HG03135 (cell line): ENCODE measurements around the gene LMX1B.

ENCODE experiments used
- ATAC-seq: cut with Tn5 transposase; IDR thresholded peaks from one replicate; pipeline ENCODE4 v1.9.1; 2021; ENCODE audit warnings: mild to moderate bottlenecking, moderate library complexity; ENCODE audit not compliant: unreplicated experiment

Gene LMX1B

DNA sequence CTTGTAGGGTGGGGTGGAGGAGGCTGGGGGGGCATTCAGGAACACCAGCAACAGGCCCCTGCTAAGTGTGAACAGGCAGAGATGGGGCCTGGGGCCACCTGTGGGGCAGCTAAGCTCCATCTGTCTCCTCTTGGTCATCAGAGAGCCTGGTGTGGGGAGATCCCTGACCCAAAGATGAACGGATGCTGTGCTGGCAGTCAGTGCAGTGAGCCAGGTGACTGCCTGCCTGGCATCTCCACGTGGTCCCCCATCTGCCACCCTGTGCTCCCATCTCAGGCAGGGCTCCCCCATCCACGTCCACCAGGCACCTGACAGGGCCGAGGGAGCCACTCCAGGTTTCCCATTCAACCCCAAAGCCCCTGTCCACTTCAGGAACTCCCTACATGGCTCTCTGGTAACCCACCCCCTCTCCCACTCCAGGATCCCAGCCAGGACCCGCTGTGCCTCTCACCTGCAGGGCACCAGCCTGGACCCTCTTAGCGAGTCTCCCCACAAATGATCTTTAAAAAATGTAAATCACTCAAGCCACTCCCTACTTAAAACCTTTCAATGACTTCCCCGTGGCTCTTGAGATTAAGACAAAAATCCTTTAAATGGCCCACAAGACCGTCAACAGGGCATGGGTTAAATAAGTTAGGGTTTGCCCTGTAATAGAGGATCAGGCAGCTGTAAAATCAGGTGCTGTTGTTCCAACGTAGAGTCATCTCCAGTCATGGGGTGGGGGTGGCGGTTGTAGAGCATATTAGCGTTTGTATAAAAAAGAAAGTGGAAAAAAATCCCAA lies 60.8 kb downstream of the LMX1B start:
- ATAC-seq, result no peak

DNA sequence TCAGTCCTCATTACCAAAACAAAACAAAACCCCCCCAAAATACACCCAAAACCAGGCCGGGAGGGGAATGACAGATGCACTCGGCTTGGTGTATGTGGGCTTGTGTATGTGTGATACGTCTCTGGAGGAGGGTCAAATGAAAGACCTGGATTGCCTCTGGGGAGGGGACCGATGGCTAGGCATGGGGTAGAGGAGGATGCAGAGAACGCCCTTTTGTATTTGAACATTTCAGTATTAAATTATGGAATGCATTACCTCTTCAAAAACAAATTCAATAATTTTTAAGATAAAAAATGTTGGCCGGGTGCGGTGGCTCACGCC lies 61.4 kb downstream of the LMX1B start:
- ATAC-seq, result no peak

DNA sequence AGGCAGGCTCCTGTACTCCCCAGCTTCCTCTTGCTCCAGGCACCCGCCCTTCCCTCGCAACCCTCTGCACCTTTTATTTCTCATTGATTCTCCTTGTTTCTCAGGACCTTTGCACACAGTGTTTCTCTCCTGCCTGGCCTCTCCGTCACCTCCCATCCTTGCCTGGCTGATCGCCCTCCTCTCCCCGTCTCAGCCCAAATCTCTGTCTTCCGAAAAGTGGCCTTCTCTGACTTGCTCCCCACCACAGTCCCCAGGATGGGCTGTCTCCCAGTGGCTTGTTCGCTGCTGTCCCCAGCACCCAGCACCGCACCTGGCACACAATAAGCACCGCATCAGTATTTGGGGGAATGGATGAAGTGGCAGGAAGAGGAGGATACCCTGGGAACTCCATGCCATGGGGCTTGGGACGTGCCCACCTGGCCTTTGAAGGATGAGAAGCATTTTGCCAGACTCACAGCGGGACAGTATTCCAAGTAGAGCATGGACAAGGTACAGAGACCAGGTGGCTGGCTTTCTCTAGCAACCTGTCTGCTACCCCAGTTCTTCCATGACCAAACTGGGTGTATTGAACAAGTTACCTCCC lies 62.5 kb downstream of the LMX1B start:
- ATAC-seq, result no peak

DNA sequence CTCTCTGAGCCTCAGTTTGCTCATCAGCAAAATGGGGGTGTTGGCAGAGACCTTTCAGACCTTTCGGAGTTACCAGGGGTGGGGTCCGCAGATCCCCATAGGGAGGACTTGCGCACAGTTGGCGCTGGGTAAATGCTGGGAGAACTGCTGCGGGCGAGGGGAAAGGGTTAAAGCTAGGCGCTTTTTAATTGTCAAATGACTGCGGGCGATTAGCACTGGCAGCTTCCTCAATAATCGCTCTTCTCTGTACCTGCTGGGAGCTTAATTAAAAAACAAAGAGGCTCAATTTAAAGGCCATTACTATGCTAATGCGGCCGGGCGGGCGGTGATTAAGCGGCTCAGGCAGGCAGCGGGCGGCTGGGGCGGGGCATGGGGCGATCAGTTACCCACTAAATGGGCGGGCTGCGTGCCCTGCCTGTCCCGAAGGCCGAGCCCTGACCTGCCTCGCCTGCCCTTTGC lies 63.0 kb downstream of the LMX1B start:
- ATAC-seq, result no peak

DNA sequence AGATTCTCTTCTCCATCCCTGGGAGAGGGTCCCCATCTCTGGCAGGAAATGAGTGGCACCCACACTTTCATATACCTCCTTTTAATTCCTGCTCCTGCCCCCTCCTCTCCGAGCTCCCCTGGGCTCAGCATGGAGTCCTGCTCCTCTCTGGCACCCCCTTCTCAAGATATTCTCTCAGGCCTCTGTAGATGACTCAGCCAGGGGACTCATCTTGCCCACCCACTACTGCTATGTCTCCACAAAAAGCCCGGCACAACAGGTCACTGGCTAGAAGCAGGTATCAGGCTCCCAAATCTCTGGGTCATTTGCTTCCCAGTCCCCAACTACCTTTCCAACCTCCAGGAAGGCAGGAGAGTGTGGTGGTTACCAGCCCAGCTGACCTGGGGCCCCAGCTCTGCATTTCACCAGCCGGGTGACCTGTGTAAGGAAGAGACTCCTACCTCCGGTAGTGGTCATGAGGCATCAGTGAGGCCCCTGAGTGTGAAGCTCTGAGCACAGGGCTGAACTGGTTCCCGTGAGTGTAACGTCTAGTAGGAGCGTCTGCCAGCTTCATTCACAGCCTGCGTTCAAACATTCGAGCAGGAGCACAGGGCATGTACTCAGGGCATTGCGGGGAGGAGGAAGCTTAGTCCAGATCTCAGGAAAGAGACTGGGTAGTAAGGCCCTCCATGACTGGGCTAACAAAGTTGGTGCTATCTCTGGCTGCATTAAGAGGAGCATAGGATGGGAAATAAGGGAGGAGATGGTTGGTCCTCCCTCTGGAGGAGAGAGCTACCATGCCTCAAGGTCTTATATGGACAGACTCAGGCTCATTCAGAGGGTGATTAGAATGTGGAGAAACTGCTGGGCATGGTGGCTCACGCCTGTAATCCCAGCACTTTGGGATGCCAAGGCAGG lies 63.7 kb downstream of the LMX1B start:
- ATAC-seq, result no peak

DNA sequence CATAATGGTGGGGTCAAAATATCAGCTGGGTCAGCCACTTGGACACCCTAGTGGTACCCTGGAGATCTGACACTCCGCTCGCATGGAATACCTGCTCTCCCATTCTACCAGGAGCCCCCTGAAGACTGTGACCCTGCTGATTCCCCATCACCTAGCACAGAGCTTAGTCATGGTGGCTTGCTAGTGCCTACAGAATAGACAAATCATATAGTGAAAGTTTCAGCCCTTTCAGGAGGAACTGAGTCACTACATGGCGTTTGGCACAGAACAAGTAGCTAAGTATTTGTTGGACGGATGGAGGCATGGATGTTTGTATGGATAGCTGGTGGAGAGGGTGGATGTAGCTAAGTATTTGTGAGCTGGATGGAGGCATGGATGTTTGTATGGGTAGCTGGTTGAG lies 65.3 kb downstream of the LMX1B start:
- ATAC-seq, result no peak

DNA sequence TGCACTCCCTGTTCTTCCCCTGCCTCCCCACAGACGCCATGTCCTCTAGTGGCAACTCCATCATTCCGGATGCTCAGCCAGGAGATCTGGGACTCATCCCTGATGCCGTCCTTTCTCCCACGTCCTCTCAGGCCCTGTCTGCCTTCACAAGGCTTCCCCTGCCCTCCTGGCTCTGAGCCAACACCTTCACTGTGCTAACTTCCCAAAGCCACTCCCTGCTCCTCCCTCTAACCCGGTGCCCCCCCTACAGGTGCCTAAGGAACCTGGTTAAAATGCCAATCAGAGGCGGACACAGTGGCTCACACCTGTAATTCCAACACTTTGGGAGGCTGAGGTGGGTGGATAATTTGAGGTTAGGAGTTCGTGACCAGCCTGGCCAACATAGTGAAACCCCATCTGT lies 67.6 kb downstream of the LMX1B start:
- ATAC-seq, result no peak

DNA sequence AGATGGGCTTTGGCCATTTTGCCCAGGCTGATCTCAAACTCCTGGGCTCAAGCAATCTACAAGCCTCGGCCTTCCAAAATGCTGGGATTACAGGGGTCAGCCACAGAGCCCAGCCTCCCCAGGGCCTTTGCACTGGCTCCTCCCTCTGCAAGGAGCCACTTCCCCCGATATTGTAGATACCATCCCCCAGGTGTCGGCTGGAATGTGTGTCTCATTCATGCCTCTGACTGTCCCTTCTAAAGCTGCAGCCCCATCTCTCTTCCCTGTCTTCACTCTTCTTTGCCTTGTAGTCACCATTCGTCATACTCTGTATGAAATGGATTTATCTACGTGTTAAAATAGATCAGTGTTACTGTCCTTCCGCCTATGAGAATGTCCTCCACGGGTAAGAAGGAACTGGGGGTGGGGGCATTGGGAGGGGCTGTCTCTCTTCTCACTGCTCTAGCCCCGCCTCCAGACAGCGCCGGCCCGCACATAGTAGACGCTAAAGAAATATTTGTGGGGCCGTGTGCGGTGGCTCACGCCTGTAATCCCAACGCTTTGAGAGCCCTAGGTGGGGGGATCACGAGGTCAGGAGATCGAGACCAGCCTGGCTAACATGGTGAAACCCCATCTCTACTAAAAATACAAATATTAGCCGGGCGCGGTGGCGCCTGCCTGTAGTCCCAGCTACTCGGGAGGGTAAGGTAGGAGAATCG lies 68.5 kb downstream of the LMX1B start:
- ATAC-seq, result no peak

DNA sequence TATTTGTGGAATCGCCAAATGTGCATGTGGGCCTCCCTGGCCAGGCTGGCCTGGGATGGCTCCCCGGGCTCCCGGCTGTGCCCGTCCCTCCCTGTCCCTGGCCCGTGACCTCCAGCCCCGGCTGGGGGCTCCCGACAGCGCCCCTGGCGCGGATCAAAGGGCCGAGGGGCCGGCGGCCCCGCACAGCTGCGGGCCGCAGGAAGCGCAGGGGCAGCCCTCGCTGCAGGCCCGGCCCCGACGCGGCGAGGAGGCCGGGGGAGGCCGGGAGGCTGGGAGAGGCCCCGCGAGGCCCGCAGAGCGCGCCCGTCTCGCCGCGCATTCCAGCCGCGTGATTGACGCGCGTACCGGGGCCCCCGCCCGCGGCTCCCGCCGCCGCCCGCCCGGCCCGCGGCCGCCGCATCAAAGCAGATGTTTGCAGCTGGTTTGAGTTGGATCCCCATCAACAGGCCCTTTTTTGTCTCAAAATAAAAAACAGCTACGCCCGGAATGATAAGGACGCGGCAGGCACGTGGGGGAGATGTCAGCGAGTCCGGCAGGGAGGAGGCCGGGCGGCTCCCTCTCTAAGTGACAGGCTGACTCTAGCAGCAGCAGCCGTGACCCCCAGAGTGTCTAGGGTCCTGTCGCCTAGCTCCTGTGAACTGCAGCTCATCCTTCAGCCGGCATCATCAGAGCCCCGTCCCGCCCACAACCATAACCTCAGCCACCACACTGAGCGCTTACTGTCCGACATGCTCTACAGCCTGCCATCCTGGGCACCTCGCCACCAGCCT lies 69.4 kb downstream of the LMX1B start:
- no peak for ATAC-seq

DNA sequence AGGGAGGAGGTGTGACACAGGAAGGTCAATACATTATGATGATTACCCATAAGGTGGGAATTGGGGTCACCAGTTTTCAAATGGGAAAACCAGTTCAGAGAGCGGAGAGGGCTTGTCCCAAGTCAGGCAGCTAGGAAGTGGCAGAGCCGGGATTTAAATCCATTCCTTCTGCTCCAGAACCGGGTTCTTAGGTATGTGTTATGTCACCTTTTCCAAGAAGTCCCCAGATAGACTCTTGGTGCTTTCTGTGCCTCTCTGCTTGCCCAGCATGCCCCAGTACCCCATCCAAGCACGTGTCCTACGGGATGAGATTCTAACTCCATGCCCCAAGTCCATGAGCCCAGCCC lies 69.9 kb downstream of the LMX1B start:
- no peak for ATAC-seq

DNA sequence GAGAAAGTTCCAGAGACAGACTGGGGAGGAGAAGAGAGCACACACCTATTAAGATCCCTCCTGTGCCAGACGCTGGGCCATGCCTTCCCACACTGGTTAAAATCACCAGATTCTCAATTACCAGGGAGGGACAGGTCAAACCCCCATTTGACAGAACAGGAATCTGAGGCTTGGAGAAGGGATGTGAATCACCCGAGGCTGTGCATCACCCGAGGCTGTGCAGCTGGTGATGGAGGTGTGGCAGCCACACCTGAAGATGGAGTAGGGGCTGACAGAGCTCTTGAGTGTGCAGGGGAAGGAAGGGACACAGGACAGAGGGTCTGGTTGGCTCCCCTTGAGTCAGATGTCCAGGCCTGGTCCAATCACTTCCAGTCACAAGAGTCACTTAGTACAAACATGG lies 70.6 kb downstream of the LMX1B start:
- no peak for ATAC-seq

DNA sequence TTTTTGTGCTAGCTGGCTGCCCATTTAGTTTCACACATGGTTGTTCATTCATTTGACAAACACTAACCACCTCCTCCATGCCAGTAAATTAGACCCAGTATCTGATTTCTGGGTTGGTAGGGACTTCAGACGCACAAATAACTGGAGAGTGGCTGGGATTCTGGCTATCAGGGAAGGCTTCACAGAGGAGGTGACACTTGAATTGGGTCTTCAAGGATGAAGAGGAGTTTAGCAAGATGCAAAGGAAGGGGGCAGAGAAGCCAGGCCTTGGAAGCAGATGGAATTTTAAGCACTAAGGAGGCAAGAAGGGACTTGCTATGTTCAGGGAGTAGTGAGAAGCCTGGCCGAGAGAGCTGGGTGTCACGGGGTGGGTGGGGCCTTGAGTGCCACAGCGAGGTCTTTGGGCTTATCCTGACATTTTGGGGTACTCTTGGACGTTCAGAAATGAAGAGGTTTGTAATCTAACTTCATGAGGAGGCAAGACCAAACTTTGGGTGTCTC lies 71.3 kb downstream of the LMX1B start:
- ATAC-seq, result no peak

DNA sequence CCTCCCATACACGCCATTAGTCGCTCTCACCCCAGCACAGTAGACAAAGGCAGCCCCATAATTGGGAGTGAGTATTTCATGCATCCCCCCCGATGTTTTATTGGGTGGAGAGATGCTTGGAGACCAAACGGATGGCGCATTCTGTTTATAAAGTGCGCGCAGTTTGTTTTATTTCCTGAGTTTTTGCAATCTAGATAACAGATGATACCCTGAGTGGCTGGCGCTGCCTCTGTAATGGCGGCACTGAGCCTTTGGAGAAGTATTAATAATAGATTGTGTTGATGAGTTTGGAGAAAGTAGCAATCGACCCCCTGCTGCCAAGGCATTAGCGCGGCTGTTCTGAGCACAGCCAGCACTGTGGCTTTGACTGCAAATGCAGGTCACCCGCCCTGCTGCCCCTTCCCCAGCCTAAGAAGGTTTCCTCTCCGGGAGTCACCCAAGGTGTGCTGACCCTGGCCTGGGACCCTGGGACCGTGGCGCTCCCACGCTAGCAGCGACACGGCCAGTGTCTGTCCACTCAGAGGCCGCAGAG lies 74.3 kb downstream of the LMX1B start:
- no peak for ATAC-seq

DNA sequence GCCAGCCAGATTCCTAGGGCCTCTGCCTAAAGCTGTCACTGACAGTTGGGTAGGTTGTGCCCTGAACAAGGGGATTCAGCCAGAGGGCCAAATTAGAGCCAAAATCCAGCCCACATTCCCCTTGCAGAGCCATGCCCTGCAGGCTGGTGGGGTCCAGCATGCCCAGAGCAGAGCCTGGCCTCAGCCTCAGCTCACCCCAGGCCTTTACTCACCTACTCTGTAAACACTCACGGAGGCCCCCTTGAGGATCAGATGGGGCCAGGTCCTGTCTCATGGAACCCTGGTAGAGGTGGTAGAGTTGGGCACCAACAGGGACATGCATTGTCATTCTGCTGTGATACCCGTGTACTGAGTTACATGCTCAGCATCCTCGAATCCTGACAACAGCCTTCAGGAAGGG lies 74.9 kb downstream of the LMX1B start:
- ATAC-seq, result no peak

DNA sequence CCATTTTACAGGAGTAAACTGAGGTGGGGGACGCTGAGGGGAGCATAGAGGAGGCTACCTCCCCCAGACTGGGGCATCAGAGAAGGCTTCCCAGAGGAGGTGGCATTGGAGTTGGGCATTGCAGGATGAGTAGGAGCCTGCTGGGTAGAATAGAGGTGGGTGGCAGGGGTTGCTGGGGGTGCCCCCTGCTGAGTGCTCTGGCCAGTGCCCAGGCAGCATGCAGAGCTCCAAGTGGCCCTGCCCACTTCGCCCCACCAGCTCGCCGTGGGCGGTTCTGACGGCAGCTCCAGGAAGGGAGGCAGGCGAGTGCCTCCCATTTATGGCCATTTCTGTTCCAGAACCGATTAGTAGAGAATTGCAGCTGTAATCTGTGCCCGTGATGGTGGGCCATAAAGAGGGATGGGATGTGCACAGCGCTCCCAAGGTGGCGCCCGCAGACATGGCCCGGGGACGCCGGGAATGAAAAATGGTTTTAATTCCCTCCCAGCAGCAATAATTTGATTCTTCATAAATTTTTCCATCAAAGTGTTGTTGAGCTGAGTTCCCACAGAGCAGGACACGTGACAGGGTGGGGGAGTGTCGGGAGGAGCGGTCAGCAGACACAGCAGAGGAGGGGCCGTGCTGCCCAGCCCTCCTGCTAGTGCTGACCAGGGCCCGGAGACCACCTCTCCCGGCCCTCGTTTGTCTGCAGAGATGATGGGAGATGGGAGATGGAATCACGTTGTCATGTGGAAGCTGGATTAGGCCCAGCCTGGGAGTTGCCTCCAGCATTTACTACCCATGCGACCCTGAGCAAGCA lies 75.5 kb downstream of the LMX1B start:
- ATAC-seq, result no peak

DNA sequence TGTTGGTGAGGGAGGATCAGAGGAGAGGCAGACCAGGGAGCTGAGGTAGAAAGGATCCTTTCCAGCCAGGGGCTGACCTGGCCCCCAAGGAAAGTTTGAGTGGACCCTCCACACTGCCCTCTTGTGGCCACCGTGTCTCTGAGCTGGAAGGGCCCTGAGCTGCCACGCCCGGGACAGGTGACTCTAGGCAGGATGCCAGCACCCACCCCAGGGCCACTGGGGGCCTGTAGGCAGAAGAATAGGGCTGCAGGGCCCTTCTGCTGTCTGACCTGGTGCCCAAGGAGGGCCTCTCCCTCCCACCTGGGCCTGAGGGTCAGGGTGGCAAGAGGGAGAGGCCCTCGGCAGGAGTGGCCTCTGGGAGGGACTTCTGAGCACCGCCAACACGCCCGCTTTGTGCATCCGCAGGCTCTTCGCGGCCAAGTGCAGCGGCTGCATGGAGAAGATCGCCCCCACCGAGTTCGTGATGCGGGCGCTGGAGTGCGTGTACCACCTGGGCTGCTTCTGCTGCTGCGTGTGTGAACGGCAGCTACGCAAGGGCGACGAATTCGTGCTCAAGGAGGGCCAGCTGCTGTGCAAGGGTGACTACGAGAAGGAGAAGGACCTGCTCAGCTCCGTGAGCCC lies 76.8 kb downstream of the LMX1B start:
- no peak for ATAC-seq

DNA sequence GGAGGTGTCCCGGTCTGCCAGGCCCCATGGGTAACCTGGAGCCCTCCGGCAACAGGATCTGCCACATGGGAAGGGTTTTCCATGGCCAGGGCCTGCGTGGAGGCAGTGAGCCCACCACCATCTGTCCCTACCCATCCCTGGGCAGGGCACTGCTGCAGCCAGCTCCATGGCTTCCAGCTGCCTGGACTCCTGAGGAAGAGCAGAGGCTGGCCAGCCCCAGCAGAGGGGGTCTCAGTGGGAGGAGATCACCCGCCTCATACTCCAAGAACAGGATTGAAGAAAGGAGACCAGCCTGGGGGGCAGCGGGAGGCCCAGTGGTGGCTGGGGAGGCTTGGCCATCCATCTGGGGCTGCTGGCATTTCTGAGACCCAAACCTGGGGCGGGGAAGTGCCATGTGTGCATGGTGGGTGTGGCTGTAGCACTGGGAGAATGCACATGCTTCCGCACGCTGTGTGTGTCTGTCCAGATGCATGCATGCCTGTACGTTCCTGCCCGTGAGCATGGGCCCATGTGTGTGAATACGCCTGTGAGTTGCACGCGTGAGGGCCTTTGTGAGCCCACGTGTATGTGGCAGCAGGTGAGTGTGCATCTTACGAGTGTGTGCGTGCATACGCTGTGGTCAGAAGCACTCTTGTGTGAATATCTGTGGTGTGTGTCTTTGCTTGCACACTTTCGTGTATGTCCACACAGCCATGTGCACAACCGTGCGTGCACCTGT lies 78.5 kb downstream of the LMX1B start:
- ATAC-seq, result no peak

DNA sequence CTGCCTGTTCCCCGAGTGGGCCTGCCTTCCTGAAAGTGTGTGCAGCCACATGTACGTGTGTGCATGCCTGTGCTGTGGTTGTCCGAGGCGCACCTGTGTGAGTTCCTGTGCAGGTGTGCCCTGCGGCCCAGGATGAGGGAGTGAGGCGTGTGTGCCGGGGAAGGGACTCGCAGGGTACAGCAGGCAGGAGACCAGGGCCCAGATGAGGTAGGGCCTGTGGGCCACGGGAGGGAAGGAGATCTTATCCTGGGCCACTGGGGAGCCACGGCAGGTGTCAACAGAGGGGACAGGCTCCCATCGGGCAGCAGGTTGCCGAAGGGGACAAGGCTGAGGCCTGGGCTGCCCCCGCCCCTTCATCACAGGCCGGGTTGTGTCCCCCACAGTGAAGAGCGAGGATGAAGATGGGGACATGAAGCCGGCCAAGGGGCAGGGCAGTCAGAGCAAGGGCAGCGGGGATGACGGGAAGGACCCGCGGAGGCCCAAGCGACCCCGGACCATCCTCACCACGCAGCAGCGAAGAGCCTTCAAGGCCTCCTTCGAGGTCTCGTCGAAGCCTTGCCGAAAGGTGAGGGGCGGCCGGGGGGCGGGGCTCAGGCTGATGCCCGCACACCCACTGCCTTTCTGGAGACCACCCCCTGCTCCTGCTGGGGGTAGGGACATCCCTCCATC lies 79.2 kb downstream of the LMX1B start:
- ATAC-seq, result no peak
